Measurements from ENCODE around the gene PACRG.

GRCh38 chr6:162863821-162864220 is 136.0 kb downstream of the PACRG start:
- TF ChIP-seq EZH2 (IDR thresholded peaks at IDR 0.05; ENCODE audit: low read length), result no peak
- TF ChIP-seq, protein P1, sequence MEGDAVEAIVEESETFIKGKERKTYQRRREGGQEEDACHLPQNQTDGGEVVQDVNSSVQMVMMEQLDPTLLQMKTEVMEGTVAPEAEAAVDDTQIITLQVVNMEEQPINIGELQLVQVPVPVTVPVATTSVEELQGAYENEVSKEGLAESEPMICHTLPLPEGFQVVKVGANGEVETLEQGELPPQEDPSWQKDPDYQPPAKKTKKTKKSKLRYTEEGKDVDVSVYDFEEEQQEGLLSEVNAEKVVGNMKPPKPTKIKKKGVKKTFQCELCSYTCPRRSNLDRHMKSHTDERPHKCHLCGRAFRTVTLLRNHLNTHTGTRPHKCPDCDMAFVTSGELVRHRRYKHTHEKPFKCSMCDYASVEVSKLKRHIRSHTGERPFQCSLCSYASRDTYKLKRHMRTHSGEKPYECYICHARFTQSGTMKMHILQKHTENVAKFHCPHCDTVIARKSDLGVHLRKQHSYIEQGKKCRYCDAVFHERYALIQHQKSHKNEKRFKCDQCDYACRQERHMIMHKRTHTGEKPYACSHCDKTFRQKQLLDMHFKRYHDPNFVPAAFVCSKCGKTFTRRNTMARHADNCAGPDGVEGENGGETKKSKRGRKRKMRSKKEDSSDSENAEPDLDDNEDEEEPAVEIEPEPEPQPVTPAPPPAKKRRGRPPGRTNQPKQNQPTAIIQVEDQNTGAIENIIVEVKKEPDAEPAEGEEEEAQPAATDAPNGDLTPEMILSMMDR (optimal IDR thresholded peaks at IDR 0.05 in 1 of 3, IDR thresholded peaks at IDR 0.05 in 1 of 3, conservative IDR thresholded peaks at IDR 0.05 in 1 of 3; ENCODE audit: extremely low read depth in 1 of 3, insufficient read depth in 2 of 3, low read length in 3 of 3), result no peak
